Stomach smooth muscle (tissue), 2 donors: Measurements from ENCODE around the gene CYRIA.

Experiments
- H3K27ac ChIP-seq: one replicate; pipeline ENCODE4 v1.7.0; 2013; ENCODE audit warnings: mild to moderate bottlenecking, low read length, inconsistent platforms
- H3K27me3 ChIP-seq, 2 donors: one replicate each; pipeline ENCODE4 v1.7.0; 2013; ENCODE audit warnings: low read length in 2 of 2; ENCODE audit not compliant: insufficient read depth in 2 of 2, control insufficient read depth in 1 of 2
- H3K36me3 ChIP-seq, 2 donors: one replicate each; pipeline ENCODE4 v1.7.0; 2013; ENCODE audit warnings: low read length in 2 of 2; ENCODE audit not compliant: control insufficient read depth in 2 of 2, insufficient read depth in 2 of 2
- H3K4me1 ChIP-seq: one replicate; pipeline ENCODE4 v1.7.0; 2013; ENCODE audit warnings: low read length; ENCODE audit not compliant: control insufficient read depth, insufficient read depth
- H3K4me3 ChIP-seq, 2 donors: one replicate each; pipeline ENCODE4 v1.7.0; 2013; ENCODE audit warnings: low read length in 2 of 2
- H3K9ac ChIP-seq, 2 donors: one replicate each; pipeline ENCODE4 v1.7.0; 2013; ENCODE audit warnings: low read length in 2 of 2, mild to moderate bottlenecking in 1 of 2
- H3K9me3 ChIP-seq, 2 donors: one replicate each; pipeline ENCODE4 v1.7.0; 2013; ENCODE audit warnings: low read length in 2 of 2; ENCODE audit not compliant: control insufficient read depth in 2 of 2
- donor health status: healthy.
- donor health status: Pancreatic carcinoma.

CYRIA gene

DNA sequence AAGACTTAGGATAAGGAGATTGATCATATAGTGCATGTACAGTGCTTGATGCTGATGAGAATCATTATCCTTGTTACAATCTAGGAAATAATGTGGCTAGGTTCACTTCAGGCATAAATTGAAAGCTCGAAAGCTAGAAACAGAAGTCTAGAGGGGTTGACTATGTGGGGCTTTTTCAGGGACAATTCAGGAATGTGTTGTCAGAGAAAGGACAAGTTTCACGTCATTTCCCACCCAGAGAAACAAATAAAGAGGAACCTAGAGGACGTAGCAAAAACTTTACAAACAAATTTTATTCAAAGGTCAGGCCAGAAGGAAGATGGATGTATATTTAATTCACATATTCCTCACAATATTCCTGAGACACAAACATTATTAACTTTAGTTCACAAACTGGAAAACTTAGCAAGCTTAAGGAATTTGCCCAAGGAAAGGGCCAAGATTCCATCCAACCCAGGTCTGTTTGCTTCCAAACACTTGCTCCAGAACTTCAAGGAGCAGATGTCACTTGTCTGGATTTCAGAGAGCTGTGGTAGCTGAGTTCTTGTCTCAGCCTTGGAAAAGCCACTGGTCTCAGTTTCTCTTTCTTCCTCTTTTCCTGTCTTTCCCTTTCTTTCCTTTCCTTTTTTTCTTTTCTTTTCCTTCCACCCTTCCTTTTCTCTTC, 7.4 kb downstream of the CYRIA start:
- no peak overlapping the region for H3K9ac ChIP-seq
- no peak overlapping the region for H3K4me3 ChIP-seq
- H3K27me3 ChIP-seq = no peaks in the 10 kb centered on the region
- peaks cover 43% of the 10 kb centered on the region for H3K4me1 ChIP-seq
- no peaks in the 10 kb centered on the region for H3K36me3 ChIP-seq
- no peaks in the 10 kb centered on the region for H3K9me3 ChIP-seq
- H3K27ac ChIP-seq = peak overlapping the region; percentile 31

DNA sequence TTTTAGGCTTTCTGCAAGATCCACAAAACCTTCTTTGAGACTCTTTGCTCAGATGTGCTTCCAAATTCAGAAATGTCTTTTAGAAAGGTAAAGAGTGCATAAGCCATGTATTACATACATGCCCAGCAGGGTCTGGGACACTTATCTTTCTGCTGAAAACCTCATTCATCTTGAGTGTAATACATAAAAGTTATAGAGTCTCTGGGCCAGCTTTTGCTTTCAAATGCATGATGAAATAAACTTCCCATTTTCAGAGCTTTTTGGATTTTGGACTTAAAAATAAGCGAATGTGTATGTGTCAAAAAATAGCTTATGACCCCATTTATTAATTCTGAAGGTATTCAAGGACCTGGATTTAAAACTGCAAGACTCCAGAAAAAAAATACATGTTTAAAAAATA, 8.0 kb downstream of the CYRIA start:
- no peak overlapping the region for H3K4me3 ChIP-seq
- H3K9ac ChIP-seq = no peak overlapping the region
- H3K36me3 ChIP-seq = no peaks in the 10 kb centered on the region
- H3K27me3 ChIP-seq = no peaks in the 10 kb centered on the region
- peaks cover 45% of the 10 kb centered on the region for H3K4me1 ChIP-seq
- no peak overlapping the region for H3K27ac ChIP-seq
- no peaks in the 10 kb centered on the region for H3K9me3 ChIP-seq

DNA sequence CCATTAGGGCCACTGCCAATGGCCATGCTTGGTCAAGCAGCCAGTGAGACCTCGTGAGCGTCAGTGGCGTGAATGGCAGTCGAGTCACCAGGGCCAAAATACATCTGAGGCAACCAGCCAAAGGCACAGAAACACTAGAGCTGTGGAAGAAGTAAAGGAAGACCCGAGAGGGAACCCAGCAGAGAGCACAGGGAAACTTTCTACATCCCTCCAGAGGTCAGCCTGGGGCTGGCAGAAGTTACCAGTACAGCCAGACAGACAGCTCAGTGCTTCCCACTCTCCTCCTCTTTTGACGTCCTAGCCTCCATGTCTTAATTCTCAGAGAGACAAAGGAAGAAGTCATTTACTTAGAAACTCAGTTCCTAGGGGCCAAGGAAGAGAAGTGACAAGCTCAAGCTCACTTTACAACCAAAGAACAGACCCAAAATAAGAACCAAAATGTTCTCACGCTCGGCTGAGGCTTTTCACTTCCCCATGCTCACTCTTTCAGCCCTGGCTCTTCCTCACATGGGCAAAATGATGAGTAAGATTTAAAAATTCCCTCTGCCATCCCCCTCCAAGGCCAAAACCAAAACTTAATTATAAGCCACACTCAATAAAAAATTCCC, 8.7 kb downstream of the CYRIA start:
- peak overlapping the region in 1 of 2 donors; percentile 40 for H3K4me3 ChIP-seq
- peak overlapping the region; percentile 31 for H3K27ac ChIP-seq
- no peaks in the 10 kb centered on the region for H3K9me3 ChIP-seq
- H3K9ac ChIP-seq = no peak overlapping the region
- no peaks in the 10 kb centered on the region for H3K36me3 ChIP-seq
- H3K4me1 ChIP-seq = peaks cover 46% of the 10 kb centered on the region
- no peaks in the 10 kb centered on the region for H3K27me3 ChIP-seq

DNA sequence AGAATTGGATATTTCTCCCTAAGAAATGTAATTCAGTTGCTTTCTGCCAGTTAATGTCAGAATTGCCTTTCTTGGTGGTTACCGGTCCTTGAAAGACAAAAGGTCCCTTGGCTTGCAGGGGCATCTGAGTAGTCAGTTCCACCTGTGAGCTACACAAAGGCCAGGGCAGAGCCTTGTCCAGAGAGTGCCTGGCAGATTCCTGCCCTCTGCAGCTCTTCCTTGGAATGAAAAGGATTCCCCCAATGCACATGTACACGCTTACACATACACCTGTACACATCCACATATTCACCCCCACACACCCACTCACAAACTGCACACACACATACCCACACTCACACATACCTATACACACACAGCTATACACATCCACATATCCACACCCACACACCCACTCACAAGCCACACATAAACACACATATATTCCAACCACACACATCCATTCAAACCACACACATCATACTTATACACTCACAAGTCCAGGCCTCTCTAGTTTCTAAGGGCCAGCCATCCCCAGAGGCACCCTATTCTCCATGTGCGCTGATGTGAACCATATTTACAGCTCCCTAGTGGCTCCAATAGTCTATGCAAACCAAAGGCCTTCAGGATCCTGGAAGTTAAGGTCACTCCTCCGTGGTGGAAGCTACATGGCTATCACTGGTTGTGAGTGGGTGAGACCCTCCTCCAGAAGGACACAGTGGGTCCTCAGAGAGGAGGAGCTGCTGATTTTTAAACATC, 9.6 kb downstream of the CYRIA start:
- Histone ChIP-seq H3K4me1 (peaks cover 46% of the 10 kb centered on the region), H3K9ac (no peak overlapping the region), H3K4me3 (no peak overlapping the region), H3K36me3 (no peaks in the 10 kb centered on the region), H3K27me3 (no peaks in the 10 kb centered on the region), H3K27ac (no peak overlapping the region), H3K9me3 (no peaks in the 10 kb centered on the region)

DNA sequence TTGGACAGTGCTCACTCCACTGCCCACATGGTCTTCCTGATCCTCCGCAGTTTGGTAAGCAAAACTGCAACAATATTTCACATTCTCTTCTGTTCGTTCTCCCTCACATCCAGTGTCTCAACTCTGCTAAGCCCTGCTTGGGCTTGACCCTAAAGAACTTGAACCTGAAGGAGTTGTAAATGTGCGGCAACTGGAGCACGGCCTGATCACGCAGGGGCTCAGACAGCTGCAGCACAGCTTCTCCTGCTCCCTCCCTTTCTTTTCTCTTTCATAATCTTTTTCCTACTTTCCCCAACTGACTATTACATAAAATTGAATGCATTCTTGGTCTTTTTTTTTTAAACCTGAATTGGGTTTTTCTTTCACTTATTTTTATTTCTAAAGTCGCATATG, 10.2 kb downstream of the CYRIA start:
- H3K9me3 ChIP-seq = no peaks in the 10 kb centered on the region
- no peak overlapping the region for H3K4me3 ChIP-seq
- H3K27me3 ChIP-seq = no peaks in the 10 kb centered on the region
- peaks cover 52% of the 10 kb centered on the region for H3K4me1 ChIP-seq
- H3K27ac ChIP-seq = no peak overlapping the region
- H3K36me3 ChIP-seq = no peaks in the 10 kb centered on the region
- no peak overlapping the region for H3K9ac ChIP-seq

DNA sequence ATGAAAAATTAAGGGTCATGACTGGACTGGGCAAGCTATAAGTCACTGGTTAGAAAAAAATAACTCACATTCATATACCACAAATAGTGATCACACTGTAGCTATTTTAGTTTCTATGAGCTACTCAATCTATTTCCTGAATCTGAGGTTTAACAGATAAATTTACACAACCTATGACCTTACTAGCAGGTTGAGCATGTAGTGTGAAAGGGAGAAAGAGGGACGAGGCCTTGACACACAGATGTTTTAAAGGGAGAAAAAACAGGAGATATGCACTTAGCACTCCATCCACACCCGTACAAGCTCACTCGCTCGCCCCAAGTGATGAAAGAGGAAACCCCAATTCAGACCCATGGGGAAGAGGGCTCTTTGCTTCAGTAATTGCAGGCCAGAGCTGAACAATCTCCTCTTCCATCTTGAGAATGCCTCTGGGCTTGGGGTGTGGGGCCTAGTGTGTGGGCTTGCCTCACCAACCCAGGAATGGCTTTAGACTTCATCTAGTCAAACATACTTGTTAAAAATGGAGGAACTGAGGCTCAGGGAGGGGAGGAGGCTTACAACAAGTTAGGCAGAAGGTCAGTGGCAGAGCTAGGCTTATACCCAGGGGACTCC, 10.7 kb downstream of the CYRIA start:
- Histone ChIP-seq H3K4me3 (no peak overlapping the region), H3K36me3 (no peaks in the 10 kb centered on the region), H3K9ac (no peak overlapping the region), H3K27ac (no peak overlapping the region), H3K4me1 (peaks cover 55% of the 10 kb centered on the region), H3K9me3 (no peaks in the 10 kb centered on the region), H3K27me3 (no peaks in the 10 kb centered on the region)

DNA sequence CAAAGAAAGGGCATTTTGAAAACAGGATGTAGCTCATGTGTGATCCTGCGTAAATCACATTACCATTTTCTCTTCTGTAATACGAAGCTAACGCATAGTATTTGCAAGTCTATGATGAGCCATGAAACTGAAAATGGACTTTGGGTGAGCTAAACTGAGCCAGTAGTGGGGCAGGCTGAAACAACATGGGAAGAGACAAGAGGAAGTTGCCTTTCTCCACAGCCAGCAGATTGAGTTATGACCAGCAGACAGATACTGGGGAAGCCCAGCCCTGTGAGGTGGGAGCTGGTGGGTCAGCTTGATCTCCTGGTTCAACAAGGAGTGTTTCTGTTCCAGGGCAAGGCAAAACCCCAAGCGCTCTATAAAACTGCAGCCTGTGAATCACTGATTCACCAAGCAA, 11.8 kb downstream of the CYRIA start:
- H3K27ac ChIP-seq = peak overlapping the region; percentile 60
- H3K9me3 ChIP-seq = no peaks in the 10 kb centered on the region
- H3K4me3 ChIP-seq = no peak overlapping the region
- H3K27me3 ChIP-seq = no peaks in the 10 kb centered on the region
- H3K36me3 ChIP-seq = no peaks in the 10 kb centered on the region
- no peak overlapping the region for H3K9ac ChIP-seq
- peaks cover 58% of the 10 kb centered on the region for H3K4me1 ChIP-seq

DNA sequence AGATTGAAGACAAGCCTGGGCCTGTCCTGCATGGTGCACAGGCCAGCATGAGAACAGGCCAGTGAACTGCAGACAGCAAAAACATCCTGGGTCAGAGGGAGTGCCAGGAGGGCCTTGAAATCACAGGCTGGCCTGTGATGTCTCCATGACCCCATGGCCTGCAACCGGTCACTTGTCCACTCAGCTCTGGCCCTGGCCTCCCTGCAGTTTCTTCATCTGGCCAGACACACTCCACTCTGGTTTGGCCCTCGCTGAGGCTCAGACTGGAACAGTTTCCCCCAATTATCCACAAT, 12.6 kb downstream of the CYRIA start:
- peak overlapping the region; percentile 60 for H3K27ac ChIP-seq
- H3K27me3 ChIP-seq = no peaks in the 10 kb centered on the region
- H3K9ac ChIP-seq = no peak overlapping the region
- no peak overlapping the region for H3K4me3 ChIP-seq
- no peaks in the 10 kb centered on the region for H3K36me3 ChIP-seq
- peaks cover 51% of the 10 kb centered on the region for H3K4me1 ChIP-seq
- no peaks in the 10 kb centered on the region for H3K9me3 ChIP-seq

DNA sequence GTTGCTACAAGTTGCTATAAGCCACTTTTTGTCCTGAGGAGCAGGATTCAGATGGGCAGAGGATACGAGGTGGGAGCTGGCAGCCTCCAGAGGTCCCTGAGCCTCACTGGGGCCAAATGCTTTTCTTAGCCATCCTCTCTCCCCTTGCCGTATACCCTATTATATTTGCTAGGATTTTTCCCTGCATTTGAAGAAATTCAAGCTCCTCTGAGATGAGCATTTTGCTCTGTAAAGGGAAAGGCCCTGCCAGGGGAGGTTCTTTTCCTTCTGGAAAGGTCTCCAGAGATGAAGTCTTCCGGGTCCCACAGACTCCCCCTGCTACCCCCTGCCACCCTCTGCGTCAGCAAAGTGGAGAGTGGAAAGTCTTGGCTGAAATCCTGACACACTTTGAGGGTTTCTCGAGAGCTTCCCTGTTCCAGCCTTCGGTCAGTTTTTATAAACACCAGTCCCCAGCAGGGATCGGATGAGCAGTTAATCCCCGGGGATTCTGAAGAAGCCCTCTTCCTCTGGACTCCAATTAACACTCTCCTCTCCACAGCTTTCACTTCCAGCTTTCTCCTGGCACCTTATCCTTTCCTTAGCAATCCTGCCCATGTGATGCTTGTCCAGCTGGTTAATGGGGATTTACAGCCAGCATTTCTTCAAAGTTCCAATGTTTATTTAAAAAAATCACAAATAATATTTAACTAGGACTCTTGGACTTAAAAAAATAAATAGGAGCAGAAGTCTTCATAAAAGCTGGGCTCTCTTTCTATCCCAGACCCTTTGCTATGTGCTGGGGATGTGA, 13.1 kb downstream of the CYRIA start:
- no peaks in the 10 kb centered on the region for H3K36me3 ChIP-seq
- H3K9me3 ChIP-seq = no peaks in the 10 kb centered on the region
- H3K4me1 ChIP-seq = peaks cover 51% of the 10 kb centered on the region
- H3K27ac ChIP-seq = peak overlapping the region; percentile 60
- H3K27me3 ChIP-seq = no peaks in the 10 kb centered on the region
- peak overlapping the region; percentile 10 to 40 for H3K4me3 ChIP-seq
- peak overlapping the region in 1 of 2 donors; percentile 51 for H3K9ac ChIP-seq
